Measurements from ENCODE around the gene RMDN2.

DNA sequence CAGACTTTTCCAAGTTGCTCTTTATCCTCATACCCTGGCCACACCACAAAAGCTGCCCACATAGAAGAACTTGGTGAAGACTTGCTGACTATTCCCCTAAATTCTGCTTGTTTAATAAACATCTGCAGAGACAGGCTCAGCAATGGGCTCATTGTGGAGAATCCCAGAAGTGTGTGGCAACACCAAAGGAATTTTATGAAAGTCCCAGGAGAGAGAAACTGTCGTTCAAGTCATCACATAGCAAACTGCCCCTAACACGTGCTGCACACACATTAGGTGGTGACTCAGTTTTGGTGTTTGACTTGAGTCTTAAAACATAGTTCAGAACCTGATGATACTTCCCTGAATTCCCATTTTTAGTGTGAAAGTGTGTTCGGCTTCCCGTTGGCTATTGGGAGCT is 112.2 kb downstream of the RMDN2 start:
- TF ChIP-seq, protein P1, sequence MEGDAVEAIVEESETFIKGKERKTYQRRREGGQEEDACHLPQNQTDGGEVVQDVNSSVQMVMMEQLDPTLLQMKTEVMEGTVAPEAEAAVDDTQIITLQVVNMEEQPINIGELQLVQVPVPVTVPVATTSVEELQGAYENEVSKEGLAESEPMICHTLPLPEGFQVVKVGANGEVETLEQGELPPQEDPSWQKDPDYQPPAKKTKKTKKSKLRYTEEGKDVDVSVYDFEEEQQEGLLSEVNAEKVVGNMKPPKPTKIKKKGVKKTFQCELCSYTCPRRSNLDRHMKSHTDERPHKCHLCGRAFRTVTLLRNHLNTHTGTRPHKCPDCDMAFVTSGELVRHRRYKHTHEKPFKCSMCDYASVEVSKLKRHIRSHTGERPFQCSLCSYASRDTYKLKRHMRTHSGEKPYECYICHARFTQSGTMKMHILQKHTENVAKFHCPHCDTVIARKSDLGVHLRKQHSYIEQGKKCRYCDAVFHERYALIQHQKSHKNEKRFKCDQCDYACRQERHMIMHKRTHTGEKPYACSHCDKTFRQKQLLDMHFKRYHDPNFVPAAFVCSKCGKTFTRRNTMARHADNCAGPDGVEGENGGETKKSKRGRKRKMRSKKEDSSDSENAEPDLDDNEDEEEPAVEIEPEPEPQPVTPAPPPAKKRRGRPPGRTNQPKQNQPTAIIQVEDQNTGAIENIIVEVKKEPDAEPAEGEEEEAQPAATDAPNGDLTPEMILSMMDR (IDR thresholded peaks at IDR 0.05), result no peak
- TF ChIP-seq MAX (IDR thresholded peaks at IDR 0.05), result no peak
- TF ChIP-seq CHD2 (IDR thresholded peaks at IDR 0.05; ENCODE audit: low read length, partially characterized antibody), result no peak
